ENCODE results near the gene MRPS18C. TPM values are rescaled to one million over a fixed set of nuclear protein-coding genes. Genes with fewer than 3 reads are reported as not detected.

Gene MRPS18C
- polyA plus RNA-seq, 1 of the 3 experiments (the other 2 are of a cell fraction): 19.7 TPM

DNA sequence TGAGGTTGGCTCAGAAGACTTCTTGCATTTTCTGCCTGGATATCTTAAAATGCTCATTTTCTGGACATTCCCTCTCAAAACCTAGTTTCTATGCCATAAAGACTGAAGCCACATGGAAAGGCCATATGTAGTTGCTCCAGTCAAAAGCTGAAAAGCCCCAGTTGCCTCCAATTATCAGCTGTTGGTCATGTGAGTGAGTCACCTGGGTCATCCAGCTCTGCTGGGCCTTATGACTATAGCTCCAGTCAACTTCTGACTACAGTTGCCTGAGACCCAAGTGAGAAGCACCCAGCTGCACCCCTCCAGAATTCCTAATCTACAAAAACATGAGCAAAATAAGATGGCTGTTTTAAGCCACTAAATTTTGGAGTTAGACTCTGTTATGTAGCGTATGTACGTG is 42.2 kb upstream of the MRPS18C start:
- H3K9me3 ChIP-seq: no peaks in the 10 kb centered on the region
- H3K9me2 ChIP-seq: no peaks in the 10 kb centered on the region
- ChIA-PET CTCF (interaction anchor here (0.6 to 1.6 kb wide), 3 partner anchors 9 to 214 kb away, joined by 3 to 4 read pairs (median 4); no protein-coding TSS in a partner anchor), POLR2A (no interaction called here)
- no peak overlapping the region for H3K4me3 ChIP-seq (ENCODE audit: low read depth in 2 of 2, low read length in 1 of 2)
- H3K36me3 ChIP-seq (replicated peaks in 1 of 2; ENCODE audit: control insufficient read depth in 1 of 2, insufficient read depth in 2 of 2, low read length in 1 of 2): peaks cover 7 to 21% of the 10 kb centered on the region in 2 experiments
- H2AFZ ChIP-seq (ENCODE audit: low read depth): no peak overlapping the region
- WGBS (ENCODE audit: low lambda C conversion rate): 98% methylated on average over 2 of the region's 2 CpGs
- no peak overlapping the region for H3K9ac ChIP-seq
- no peak for DNase-seq
- no peaks in the 10 kb centered on the region for H4K20me1 ChIP-seq (ENCODE audit: insufficient read depth)
- H3K79me2 ChIP-seq (ENCODE audit: insufficient read depth): no peaks in the 10 kb centered on the region
- TF ChIP-seq EZH2phosphoT487 (IDR thresholded peaks at IDR 0.05; ENCODE audit: borderline replicate concordance, low read depth) (no peak), USF1 (IDR thresholded peaks at IDR 0.05; ENCODE audit: borderline replicate concordance, low read depth) (no peak), FOXM1 (IDR thresholded peaks at IDR 0.05; ENCODE audit: low read depth) (no peak), YY1 (IDR thresholded peaks at IDR 0.05; ENCODE audit: low read depth) (no peak), RCOR1 (IDR thresholded peaks at IDR 0.05; ENCODE audit: low read length) (no peak), MXI1 (IDR thresholded peaks at IDR 0.05; ENCODE audit: low read depth, low read length) (no peak), PBX3 (IDR thresholded peaks at IDR 0.05) (no peak), CHD2 (IDR thresholded peaks at IDR 0.05; ENCODE audit: low read length, partially characterized antibody) (no peak), FOSL2 (IDR thresholded peaks at IDR 0.05; ENCODE audit: borderline replicate concordance, low read depth) (no peak), TAF1 (IDR thresholded peaks at IDR 0.05; ENCODE audit: borderline replicate concordance, low read depth, low read length) (no peak), RXRA (IDR thresholded peaks at IDR 0.05; ENCODE audit: borderline replicate concordance, low read depth) (no peak)
- no peaks in the 10 kb centered on the region for H3F3A ChIP-seq (replicated peaks; ENCODE audit: insufficient read depth)
- no peak overlapping the region for H3K4me2 ChIP-seq
- no peak overlapping the region for H3K27ac ChIP-seq (ENCODE audit: low read depth in 2 of 2, low read length in 1 of 2)
- no peaks in the 10 kb centered on the region for H3K4me1 ChIP-seq (ENCODE audit: control insufficient read depth in 1 of 2, insufficient read depth in 2 of 2, low read depth in 1 of 2, low read length in 1 of 2)
- H3K27me3 ChIP-seq (ENCODE audit: insufficient read depth): no peaks in the 10 kb centered on the region

DNA sequence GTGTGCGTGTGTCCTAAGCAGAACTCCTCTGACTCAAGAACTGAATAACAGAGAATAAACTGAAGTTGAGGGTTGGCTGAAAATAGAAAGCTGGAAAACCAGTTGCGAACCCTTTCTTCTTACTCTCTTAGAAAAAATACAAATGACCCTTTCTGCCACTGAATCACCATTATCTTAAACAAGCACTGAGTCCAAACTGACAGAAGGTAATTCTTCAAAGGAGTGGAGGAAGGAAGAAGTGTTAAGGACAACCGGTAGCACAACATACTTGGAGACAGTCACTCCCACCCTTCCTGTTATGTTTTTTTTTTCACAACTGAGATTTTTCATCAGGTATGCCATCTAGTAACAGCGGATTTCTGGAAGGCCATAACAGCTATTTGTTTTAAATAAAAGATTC is 38.3 kb upstream of the MRPS18C start:
- no peaks in the 10 kb centered on the region for H3K4me1 ChIP-seq (ENCODE audit: control insufficient read depth in 1 of 2, insufficient read depth in 2 of 2, low read depth in 1 of 2, low read length in 1 of 2)
- H2AFZ ChIP-seq (ENCODE audit: low read depth): no peak overlapping the region
- H3K4me2 ChIP-seq: no peak overlapping the region
- H3K36me3 ChIP-seq (replicated peaks in 1 of 2; ENCODE audit: control insufficient read depth in 1 of 2, insufficient read depth in 2 of 2, low read length in 1 of 2): peaks cover 18 to 24% of the 10 kb centered on the region in 2 experiments
- H4K20me1 ChIP-seq (ENCODE audit: insufficient read depth): no peaks in the 10 kb centered on the region
- H3K79me2 ChIP-seq (ENCODE audit: insufficient read depth): no peaks in the 10 kb centered on the region
- no peaks in the 10 kb centered on the region for H3K9me3 ChIP-seq
- no peaks in the 10 kb centered on the region for H3K9me2 ChIP-seq
- no peak for DNase-seq
- H3K27ac ChIP-seq (ENCODE audit: low read depth in 2 of 2, low read length in 1 of 2): no peak overlapping the region
- TF ChIP-seq, protein P1, sequence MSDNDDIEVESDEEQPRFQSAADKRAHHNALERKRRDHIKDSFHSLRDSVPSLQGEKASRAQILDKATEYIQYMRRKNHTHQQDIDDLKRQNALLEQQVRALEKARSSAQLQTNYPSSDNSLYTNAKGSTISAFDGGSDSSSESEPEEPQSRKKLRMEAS (IDR thresholded peaks at IDR 0.05; ENCODE audit: low read depth): no peak
- TF ChIP-seq EZH2phosphoT487 (IDR thresholded peaks at IDR 0.05; ENCODE audit: borderline replicate concordance, low read depth) (no peak), CTCF (IDR thresholded peaks at IDR 0.05) (no peak), GATA2 (CRISPR knock-in tag; IDR thresholded peaks at IDR 0.05) (no peak), RAD21 (IDR thresholded peaks at IDR 0.05; ENCODE audit: low read length) (no peak), YY1 (IDR thresholded peaks at IDR 0.05; ENCODE audit: low read depth) (no peak)
- no peak overlapping the region for H3K9ac ChIP-seq
- 93% methylated on average over 4 of the region's 4 CpGs for WGBS (ENCODE audit: low lambda C conversion rate)
- H3F3A ChIP-seq (replicated peaks; ENCODE audit: insufficient read depth): peaks cover 2% of the 10 kb centered on the region
- ChIA-PET CTCF (no interaction called here), POLR2A (no interaction called here)
- no peaks in the 10 kb centered on the region for H3K27me3 ChIP-seq (ENCODE audit: insufficient read depth)
- H3K4me3 ChIP-seq (ENCODE audit: low read depth in 2 of 2, low read length in 1 of 2): no peak overlapping the region

Data from SK-N-SH (cell line).